ENCODE measurements around the gene SSC4D.

SSC4D gene

GRCh38 chr7:76354981-76355730 is 54.3 kb downstream of the SSC4D start:
- H3K4me1 ChIP-seq: peaks cover 0 to 75% (median 20%) of the 10 kb centered on the region in 4 donors
- peaks cover 4 to 9% (median 4%) of the 10 kb centered on the region in 3 donors for H3K36me3 ChIP-seq
- no peak for TF ChIP-seq CTCF (IDR thresholded peaks at IDR 0.05)
- no peak overlapping the region for H3K4me3 ChIP-seq
- no peaks in the 10 kb centered on the region for H3K27me3 ChIP-seq
- intact Hi-C loops (cut with DNase I; ENCODE audit: low total_unique reads): loop anchor here (5.0 kb wide), 1 partner anchor 33 kb away; no protein-coding TSS in a partner anchor
- no peak for DNase-seq
- no peak overlapping the region for H3K27ac ChIP-seq
- no peaks in the 10 kb centered on the region for H3K9me3 ChIP-seq

- TF ChIP-seq CTCF (IDR thresholded peaks at IDR 0.05): no peak
- peaks cover 0 to 70% (median 17%) of the 10 kb centered on the region in 4 donors for H3K4me1 ChIP-seq
- H3K9me3 ChIP-seq: no peaks in the 10 kb centered on the region
- H3K27ac ChIP-seq: no peak overlapping the region
- H3K36me3 ChIP-seq: peaks cover 9 to 16% (median 10%) of the 10 kb centered on the region in 3 donors
- no peak overlapping the region for H3K4me3 ChIP-seq
- no peaks in the 10 kb centered on the region for H3K27me3 ChIP-seq
- no peak for DNase-seq
- intact Hi-C loops (cut with DNase I; ENCODE audit: low total_unique reads): no loop called here
Measured at GRCh38 chr7:76354516-76354915, 55.0 kb downstream of the SSC4D start.

GRCh38 chr7:76353744-76354143 is 55.8 kb downstream of the SSC4D start:
- no peak for DNase-seq
- Histone ChIP-seq H3K9me3 (no peaks in the 10 kb centered on the region), H3K36me3 (peaks cover 17 to 22% (median 18%) of the 10 kb centered on the region in 3 donors), H3K4me3 (no peak overlapping the region), H3K27me3 (no peaks in the 10 kb centered on the region), H3K27ac (no peak overlapping the region), H3K4me1 (peaks cover 0 to 68% (median 15%) of the 10 kb centered on the region in 4 donors)
- intact Hi-C loops (cut with DNase I; ENCODE audit: low total_unique reads): no loop called here
- no peak for TF ChIP-seq CTCF (IDR thresholded peaks at IDR 0.05)

GRCh38 chr7:76352193-76352592 is 57.3 kb downstream of the SSC4D start:
- no peak for DNase-seq
- Histone ChIP-seq H3K27ac (no peak overlapping the region), H3K4me3 (no peak overlapping the region), H3K36me3 (peaks cover 23 to 30% (median 26%) of the 10 kb centered on the region in 3 donors), H3K4me1 (peaks cover 0 to 71% (median 13%) of the 10 kb centered on the region in 4 donors), H3K27me3 (no peaks in the 10 kb centered on the region), H3K9me3 (no peaks in the 10 kb centered on the region)
- no peak for TF ChIP-seq CTCF (IDR thresholded peaks at IDR 0.05)
- intact Hi-C loops (cut with DNase I; ENCODE audit: low total_unique reads): no loop called here

GRCh38 chr7:76351372-76351771 is 58.1 kb downstream of the SSC4D start:
- Histone ChIP-seq H3K27ac (no peak overlapping the region), H3K4me3 (no peak overlapping the region), H3K36me3 (peaks cover 30 to 38% (median 34%) of the 10 kb centered on the region in 3 donors), H3K27me3 (no peaks in the 10 kb centered on the region), H3K4me1 (peaks cover 0 to 68% (median 7%) of the 10 kb centered on the region in 4 donors), H3K9me3 (no peaks in the 10 kb centered on the region)
- intact Hi-C loops (cut with DNase I; ENCODE audit: low total_unique reads): no loop called here
- no peak for TF ChIP-seq CTCF (IDR thresholded peaks at IDR 0.05)
- no peak for DNase-seq
